GM12872 (cell line): Measurements from ENCODE around the gene FBN2.

Source experiments
- TF ChIP-seq, protein P1 (sequence below): IDR thresholded peaks from 3 replicates; pipeline ENCODE4 v1.5.1; 2011; ENCODE audit warnings: low read depth, mild to moderate bottlenecking, low read length, moderate library complexity; ENCODE audit not compliant: insufficient read depth

FBN2 gene

DNA sequence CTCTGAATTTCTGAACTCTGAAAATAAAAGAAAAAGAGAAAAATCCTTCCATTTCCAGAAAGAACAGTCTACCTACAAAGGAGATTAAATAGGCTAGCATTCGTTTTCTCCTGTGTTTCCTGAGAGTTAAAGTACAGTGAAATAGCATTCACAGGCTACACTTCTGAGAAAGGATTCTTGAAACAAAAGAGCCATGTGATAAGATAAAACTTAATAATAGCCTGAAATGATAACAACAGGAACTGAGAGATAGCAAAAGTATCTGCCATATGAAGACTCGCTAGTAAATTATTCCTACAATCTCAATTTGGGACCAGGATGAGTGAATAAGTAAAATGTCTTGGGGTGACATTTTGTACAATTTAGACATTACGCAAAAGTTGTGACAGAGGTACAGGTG lies 62.4 kb downstream of the FBN2 start:
- TF ChIP-seq, protein P1, sequence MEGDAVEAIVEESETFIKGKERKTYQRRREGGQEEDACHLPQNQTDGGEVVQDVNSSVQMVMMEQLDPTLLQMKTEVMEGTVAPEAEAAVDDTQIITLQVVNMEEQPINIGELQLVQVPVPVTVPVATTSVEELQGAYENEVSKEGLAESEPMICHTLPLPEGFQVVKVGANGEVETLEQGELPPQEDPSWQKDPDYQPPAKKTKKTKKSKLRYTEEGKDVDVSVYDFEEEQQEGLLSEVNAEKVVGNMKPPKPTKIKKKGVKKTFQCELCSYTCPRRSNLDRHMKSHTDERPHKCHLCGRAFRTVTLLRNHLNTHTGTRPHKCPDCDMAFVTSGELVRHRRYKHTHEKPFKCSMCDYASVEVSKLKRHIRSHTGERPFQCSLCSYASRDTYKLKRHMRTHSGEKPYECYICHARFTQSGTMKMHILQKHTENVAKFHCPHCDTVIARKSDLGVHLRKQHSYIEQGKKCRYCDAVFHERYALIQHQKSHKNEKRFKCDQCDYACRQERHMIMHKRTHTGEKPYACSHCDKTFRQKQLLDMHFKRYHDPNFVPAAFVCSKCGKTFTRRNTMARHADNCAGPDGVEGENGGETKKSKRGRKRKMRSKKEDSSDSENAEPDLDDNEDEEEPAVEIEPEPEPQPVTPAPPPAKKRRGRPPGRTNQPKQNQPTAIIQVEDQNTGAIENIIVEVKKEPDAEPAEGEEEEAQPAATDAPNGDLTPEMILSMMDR, result no peak

DNA sequence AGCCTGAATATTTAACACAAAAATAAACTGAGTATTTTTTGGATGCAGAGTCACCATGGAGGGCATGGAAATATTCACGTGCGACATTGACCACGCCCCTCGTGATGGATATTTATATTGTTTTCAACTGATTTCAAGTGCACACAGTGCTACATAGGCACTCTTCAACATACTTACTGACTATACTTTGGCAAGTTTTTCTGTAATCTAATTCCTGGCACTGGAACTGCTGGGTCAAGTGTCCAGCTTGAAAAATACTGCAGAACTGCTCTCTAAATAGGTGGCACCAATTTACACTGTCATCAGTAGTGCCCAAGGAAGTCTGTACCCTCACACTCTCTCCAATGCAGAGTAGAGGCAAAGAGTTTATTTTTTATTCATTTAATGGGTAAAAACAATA lies 65.1 kb downstream of the FBN2 start:
- TF ChIP-seq, protein P1, result no peak

DNA sequence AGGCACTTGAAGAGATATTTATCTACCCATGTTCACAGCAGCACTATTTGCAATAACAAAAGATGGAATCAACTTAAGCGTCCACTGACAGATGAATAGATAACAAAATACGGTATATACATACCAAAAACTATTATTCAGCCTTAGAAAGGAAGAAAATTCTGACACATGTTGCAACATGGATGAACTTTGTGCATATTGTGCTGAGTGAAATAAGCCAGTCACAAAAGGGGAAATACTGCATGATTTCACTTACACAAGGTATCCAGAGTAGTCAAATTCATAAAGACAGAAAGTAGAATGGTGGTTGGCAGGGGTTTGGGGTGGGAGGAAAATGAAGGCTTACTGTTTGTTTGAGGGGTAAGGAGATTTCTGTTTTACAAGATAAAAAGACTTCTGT lies 66.0 kb downstream of the FBN2 start:
- TF ChIP-seq, protein P1, result no peak

DNA sequence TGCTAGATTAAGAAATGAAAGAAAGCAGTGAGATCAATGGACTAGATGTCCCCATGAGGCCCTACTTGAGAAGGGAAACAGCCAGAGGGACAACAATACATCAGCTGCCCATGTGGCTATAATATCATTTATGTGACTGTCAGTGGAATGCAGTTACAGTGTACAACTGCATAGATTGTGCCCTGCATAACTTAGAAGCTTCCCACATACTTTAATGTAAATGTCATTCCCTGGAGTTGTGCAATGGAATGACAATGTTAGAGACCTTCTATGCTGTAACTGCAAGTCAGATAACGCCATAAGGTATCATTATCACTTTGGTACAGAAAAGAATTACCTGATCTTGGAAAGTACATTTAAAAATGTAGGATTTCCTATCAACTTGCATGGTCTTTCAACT lies 67.4 kb downstream of the FBN2 start:
- TF ChIP-seq, protein P1, result no peak

DNA sequence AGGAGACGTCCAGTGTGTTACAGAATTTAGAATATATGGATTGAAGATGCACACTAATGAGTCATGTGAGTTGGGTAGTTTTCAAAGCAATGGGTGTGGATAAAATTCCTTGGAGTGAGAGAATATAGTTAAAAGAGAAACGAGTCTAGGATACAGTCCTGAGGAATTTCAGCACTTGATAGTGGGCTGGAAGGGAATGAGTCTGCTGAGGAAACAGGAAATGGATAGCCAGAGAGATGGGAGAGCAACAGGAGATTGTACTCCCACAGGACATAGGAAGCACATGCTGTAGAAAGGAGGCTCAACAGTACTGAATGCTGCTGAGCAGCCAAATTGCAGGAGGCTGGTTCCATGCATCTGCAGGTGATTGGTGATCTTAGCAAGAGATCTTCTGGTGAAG lies 68.1 kb downstream of the FBN2 start:
- TF ChIP-seq, protein P1, result no peak

DNA sequence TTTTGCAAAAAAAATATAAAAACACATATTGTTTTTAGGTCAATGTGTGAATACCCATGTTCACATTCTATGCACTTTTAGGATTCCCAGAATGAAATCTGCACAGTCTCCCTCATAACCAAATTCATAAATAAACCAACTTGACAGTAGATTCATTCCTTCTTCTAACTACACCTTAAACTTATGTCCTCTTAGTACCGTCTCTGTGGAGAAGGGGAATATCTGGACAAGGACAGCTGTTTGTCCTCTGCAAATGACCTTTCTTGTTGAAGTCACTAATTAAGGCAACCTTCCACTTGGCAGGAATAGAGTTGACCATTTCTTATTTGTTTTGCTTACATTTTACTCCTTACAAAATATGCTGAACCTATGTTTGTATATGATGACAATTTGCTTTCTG lies 71.1 kb downstream of the FBN2 start:
- TF ChIP-seq, protein P1, result no peak

DNA sequence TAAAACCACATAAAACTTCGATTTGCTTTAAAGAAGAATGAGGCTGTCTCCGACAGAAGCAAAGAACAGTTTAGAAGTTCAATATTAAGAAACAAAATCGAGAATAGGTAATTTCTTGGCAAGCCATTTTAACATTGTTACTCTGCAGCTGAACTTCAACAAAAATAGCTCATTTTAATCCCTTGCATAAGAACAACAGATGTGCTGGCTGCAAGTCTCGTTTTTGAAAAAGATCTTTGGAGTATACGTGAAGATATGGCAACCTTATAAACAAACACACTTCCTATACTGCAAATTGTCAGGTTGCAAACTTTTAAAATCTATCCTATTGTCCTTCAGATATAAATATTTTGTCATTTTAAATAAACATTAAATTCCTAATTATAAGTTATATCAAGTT lies 71.5 kb downstream of the FBN2 start:
- TF ChIP-seq, protein P1, result no peak

DNA sequence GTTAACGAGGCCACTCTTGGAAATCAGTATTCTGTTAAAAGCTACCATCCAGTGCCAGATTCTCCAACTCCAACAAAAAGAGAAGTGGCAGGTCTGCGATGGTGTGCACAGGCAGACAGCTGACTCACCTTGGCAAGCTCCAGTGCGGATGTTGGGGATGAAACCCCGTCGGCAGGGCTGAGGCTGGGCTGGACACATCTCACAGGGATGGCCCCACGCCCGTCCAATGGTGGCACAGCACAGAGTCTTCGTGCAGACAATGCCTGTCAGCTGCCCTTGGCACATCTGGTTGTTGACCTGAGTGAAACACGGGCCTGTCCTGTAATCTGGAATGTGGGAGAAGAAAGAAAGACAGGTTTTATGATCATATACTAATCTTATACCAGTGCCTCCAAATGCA lies 73.4 kb downstream of the FBN2 start:
- TF ChIP-seq, protein P1, result no peak
